RWPE1 (cell line): ENCODE results near the gene PITPNC1.

ENCODE experiments used
- CTCF ChIA-PET: fragments of 350-600 bp; sonication (Branson Sonifier 250); formaldehyde crosslinking; extraction: SDS; loops from one replicate; lab custom pipeline; 2021; lab: Yijun Ruan, JAX
- POLR2A ChIA-PET: fragments of 400-600 bp; formaldehyde crosslinking; extraction: SDS; loops from one replicate; lab custom pipeline; 2020; ENCODE audit warnings: antibody characterized with exemption; ENCODE audit not compliant: low non-redundant PET; lab: Yijun Ruan, JAX
- DNase-seq: peaks from one replicate; pipeline ENCODE4 v3.0.0; 2012; ENCODE audit warnings: low spot score
- H3K27ac ChIP-seq: fragments of 450-650 bp; 2 replicates; pipeline ENCODE4 v1.5.1; 2017
- TF ChIP-seq, protein P1 (sequence below): fragments of 450-650 bp; conservative IDR thresholded peaks from 2 replicates; pipeline ENCODE4 v1.5.1; 2017; ENCODE audit warnings: low read depth, mild to moderate bottlenecking

The PITPNC1 gene

DNA sequence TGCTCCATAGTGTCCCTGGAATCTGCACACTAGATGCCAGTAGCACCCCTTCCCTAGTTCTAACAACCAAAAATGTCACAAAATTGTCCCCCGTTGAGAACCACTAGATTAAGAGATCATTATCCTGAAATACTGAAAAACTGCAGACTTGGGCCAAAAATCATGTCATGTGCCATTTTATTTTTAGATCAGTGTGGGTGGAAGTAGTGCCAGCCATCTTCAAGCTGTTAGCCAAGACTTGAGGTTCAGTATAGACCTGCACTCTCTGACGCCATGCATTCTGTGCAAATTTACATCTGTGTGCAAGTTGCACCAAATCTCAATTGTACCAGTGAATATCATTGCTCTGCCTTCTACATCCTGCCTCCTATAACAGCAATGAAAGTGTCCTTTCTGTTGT lies 309.2 kb downstream of the PITPNC1 start:
- H3K27ac ChIP-seq: no peak overlapping the region
- CTCF ChIA-PET: interaction anchor here (0.6 to 1.0 kb wide), 2 partner anchors 9 to 31 kb away, joined by 3 to 4 read pairs; no protein-coding TSS in a partner anchor
- TF ChIP-seq, protein P1, sequence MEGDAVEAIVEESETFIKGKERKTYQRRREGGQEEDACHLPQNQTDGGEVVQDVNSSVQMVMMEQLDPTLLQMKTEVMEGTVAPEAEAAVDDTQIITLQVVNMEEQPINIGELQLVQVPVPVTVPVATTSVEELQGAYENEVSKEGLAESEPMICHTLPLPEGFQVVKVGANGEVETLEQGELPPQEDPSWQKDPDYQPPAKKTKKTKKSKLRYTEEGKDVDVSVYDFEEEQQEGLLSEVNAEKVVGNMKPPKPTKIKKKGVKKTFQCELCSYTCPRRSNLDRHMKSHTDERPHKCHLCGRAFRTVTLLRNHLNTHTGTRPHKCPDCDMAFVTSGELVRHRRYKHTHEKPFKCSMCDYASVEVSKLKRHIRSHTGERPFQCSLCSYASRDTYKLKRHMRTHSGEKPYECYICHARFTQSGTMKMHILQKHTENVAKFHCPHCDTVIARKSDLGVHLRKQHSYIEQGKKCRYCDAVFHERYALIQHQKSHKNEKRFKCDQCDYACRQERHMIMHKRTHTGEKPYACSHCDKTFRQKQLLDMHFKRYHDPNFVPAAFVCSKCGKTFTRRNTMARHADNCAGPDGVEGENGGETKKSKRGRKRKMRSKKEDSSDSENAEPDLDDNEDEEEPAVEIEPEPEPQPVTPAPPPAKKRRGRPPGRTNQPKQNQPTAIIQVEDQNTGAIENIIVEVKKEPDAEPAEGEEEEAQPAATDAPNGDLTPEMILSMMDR: no peak
- POLR2A ChIA-PET: no interaction called here
- DNase-seq: no peak

DNA sequence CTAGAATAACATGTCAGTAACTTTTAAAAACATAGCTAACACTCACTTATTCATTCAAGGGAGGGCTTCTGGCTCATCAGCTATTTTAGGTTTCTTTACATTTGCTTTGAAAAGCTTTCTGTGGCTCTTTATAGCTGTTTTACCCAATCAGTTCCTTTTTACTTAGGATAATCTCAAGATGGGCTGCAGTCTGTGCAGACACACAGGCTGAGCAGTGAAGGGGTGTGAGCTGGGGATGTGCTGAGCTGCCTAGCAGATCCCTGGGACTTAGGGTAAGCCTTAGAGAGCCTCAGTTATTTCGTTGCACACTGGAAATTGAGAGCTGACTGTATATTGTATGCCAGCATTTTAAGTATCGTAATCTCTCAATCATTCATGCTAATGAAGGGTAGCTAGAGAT lies 310.4 kb downstream of the PITPNC1 start:
- CTCF ChIA-PET: interaction anchor here (0.5 to 1.4 kb wide), 2 partner anchors 92 to 308 kb away, joined by 4 to 5 read pairs; no protein-coding TSS in a partner anchor
- DNase-seq: no peak
- no peak overlapping the region for H3K27ac ChIP-seq
- TF ChIP-seq, protein P1: no peak
- POLR2A ChIA-PET: no interaction called here

DNA sequence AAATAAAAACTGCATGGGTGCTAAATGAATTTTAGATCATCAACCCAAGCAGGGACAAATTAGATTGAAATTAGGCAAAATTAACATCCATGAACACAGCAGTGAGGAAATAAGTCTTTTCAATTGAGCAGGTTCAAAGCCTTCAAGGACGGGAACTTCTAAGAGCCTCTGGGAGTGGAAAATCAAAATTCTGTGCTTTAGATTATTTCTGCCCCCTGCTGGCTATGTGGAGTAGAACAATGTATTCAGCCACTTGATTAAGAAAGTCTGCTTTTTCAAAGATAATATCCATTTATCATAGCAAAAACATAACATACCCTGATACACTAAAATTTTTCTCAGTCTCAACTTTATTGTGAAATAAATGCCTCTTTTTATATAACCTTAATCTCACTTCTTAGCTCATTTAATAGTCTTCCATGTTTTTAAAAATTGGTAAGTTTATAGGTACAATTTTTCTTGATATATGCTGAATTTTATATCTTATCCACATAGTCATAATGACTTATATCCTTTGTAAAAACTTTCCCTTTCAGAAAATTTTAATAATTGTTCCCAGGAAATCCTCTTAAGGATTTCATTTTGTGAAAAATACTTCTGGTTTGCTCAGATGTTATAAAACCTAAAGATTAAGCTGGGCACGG lies 312.6 kb downstream of the PITPNC1 start:
- DNase-seq: peak; percentile 56
- H3K27ac ChIP-seq: no peak overlapping the region
- ChIA-PET CTCF (interaction anchor here (0.6 to 0.7 kb wide), 4 partner anchors 91 to 301 kb away, joined by 3 to 5 read pairs (median 3); no protein-coding TSS in a partner anchor), POLR2A (no interaction called here)
- TF ChIP-seq, protein P1: peak; percentile 88

DNA sequence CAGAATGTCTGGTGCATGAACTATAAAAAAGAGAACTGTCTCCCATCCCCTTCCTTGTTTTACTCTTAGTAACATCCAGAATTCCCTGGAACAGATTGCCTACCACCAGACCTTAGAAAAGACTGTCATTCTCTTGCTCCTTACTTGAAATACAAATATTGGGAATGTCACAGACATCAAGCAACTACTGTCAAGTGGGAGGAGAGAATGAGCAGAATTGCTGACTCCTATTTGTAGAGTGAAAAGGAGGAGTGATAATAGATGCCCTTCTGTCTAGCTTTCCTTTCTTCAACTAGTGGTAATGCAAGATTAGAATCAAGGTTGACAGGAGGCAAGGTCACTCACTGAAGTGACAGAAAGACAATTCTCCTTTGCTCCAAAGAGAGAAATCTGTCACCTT lies 316.7 kb downstream of the PITPNC1 start:
- POLR2A ChIA-PET: interaction anchor here (0.7 kb wide), 1 partner anchor 36 kb away, joined by 3 read pairs; no protein-coding TSS in a partner anchor
- no peak for DNase-seq
- CTCF ChIA-PET: no interaction called here
- TF ChIP-seq, protein P1: no peak
- H3K27ac ChIP-seq: no peak overlapping the region

DNA sequence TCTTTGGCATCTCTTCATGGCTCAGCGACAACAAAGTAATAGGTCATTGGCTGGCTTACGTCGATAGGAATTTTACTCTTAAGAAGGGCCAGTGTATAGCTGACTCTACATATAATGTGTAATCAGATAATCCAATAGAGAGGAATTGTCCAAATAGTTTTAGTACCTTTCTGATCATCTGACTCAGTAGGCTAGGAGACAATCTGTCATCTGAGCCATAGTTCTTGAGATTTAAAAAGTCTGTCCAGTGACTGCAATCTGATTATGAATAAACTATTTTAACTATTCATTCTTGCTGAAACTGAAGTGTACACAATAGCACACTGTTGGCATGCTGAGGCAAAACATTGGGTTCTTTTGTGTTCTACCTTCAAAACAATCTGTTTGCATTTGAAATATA lies 319.3 kb downstream of the PITPNC1 start:
- TF ChIP-seq, protein P1: no peak
- ChIA-PET CTCF (interaction anchor here (1.6 kb wide), 1 partner anchor 321 kb away, joined by 4 read pairs; no protein-coding TSS in a partner anchor), POLR2A (no interaction called here)
- no peak for DNase-seq
- H3K27ac ChIP-seq: no peak overlapping the region

DNA sequence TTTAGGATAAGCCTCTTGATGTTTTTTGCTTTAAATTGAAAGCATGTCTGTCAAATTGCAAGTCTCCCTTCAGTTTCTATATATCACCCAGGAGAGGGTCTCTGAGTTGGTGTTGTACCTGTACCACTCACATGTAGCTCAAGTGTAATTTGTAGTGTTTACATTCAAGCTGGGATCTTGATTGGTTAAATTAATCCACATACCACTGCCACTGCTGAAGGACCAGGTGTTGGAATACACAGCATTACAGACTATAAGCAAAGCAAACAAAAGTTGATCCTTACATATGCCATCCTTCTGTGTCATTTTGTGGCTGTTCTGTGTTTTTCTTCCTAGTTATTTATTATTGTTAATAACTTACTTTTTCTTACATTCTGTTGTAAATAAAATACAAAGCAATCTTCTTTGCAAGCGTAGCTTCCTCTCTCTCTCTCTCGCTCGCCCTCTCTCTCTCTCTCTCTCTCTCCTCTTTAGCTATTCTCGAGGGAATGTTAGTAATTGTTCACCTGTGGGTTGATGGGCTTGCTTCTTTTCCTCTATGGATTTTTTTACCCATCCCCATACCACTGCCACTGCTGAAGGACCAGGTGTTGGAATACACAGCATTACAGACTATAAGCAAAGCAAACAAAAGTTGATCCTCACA lies 319.9 kb downstream of the PITPNC1 start:
- TF ChIP-seq, protein P1: no peak
- no peak for DNase-seq
- ChIA-PET POLR2A (no interaction called here), CTCF (interaction anchor here (0.6 kb wide), 1 partner anchor 59 kb away, joined by 4 read pairs; no protein-coding TSS in a partner anchor)
- H3K27ac ChIP-seq: no peak overlapping the region
